Ishikawa (cell line): Measurements from ENCODE around the gene MLN.

ENCODE experiments used
- CREB1 ChIP-seq: IDR thresholded peaks from 2 replicates; pipeline ENCODE4 v1.6.1; 2012; ENCODE audit warnings: low read depth
- EGR1 ChIP-seq: IDR thresholded peaks from 2 replicates; pipeline ENCODE4 v1.6.1; 2012
- EP300 ChIP-seq: IDR thresholded peaks from 2 replicates; pipeline ENCODE4 v1.6.1; 2012; ENCODE audit warnings: borderline replicate concordance
- FOXM1 ChIP-seq: IDR thresholded peaks from 2 replicates; pipeline ENCODE4 v1.6.1; 2012; ENCODE audit warnings: low read depth, borderline replicate concordance
- MAX ChIP-seq: IDR thresholded peaks from 2 replicates; pipeline ENCODE4 v1.6.1; 2012
- RAD21 ChIP-seq: IDR thresholded peaks from 2 replicates; pipeline ENCODE4 v1.6.1; 2012; ENCODE audit warnings: low read depth
- TAF1 ChIP-seq: IDR thresholded peaks from 2 replicates; pipeline ENCODE4 v1.6.1; 2012; ENCODE audit warnings: low read depth, mild to moderate bottlenecking
- TEAD4 ChIP-seq: IDR thresholded peaks from 2 replicates; pipeline ENCODE4 v1.6.1; 2012
- ZBTB7A ChIP-seq: IDR thresholded peaks from 2 replicates; pipeline ENCODE4 v1.6.1; 2012; ENCODE audit warnings: low read depth
- TF ChIP-seq, protein P1 (sequence below): IDR thresholded peaks from 2 replicates; pipeline ENCODE4 v1.6.1; 2012; ENCODE audit warnings: low read depth, mild to moderate bottlenecking

DNA sequence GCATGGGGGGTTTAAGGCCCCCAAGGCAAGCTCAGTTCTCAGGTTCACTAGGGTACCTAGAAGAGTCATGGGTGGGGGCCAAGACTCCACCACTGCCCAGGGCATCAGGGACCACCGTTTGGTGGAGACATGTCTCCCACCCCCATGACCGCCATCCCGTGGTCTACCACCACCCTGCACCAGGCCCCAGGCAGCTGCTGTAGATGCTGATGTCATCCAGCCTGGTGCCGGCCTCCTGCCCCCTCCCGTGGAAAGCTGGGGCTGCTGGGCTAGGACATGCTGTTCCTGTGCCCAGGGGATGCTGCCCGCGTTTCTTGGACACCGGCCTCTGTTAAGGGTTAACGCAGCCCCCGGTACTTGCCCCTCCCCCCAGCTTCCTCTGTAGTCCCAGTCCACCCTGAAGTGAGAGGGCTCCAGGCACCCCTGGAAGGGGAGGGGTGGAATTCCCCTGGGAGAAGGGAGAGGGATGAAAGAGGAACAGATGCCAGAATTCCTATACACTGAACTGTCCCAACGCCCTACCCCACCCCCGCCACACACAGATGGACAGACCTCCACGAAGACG is 57.7 kb downstream of the MLN start:
- TF ChIP-seq EP300 (no peak), MAX (no peak), RAD21 (no peak), CREB1 (no peak), TEAD4 (no peak), TAF1 (no peak), ZBTB7A (peak; percentile 66), FOXM1 (no peak), EGR1 (no peak)
- TF ChIP-seq, protein P1, sequence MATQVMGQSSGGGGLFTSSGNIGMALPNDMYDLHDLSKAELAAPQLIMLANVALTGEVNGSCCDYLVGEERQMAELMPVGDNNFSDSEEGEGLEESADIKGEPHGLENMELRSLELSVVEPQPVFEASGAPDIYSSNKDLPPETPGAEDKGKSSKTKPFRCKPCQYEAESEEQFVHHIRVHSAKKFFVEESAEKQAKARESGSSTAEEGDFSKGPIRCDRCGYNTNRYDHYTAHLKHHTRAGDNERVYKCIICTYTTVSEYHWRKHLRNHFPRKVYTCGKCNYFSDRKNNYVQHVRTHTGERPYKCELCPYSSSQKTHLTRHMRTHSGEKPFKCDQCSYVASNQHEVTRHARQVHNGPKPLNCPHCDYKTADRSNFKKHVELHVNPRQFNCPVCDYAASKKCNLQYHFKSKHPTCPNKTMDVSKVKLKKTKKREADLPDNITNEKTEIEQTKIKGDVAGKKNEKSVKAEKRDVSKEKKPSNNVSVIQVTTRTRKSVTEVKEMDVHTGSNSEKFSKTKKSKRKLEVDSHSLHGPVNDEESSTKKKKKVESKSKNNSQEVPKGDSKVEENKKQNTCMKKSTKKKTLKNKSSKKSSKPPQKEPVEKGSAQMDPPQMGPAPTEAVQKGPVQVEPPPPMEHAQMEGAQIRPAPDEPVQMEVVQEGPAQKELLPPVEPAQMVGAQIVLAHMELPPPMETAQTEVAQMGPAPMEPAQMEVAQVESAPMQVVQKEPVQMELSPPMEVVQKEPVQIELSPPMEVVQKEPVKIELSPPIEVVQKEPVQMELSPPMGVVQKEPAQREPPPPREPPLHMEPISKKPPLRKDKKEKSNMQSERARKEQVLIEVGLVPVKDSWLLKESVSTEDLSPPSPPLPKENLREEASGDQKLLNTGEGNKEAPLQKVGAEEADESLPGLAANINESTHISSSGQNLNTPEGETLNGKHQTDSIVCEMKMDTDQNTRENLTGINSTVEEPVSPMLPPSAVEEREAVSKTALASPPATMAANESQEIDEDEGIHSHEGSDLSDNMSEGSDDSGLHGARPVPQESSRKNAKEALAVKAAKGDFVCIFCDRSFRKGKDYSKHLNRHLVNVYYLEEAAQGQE: no peak
